Astrocyte of the cerebellum (primary cell): ENCODE results near the gene RAET1G.
A peak's percentile ranks its signal among the peaks of the same experiment; 100 is the strongest.
"Not testable (repeated sequence)": the region's sequence is repeated elsewhere in the genome, so short reads cannot be mapped to it uniquely, and the experiment has no call there.

Experiments
- DNase-seq: peaks from one replicate; pipeline ENCODE4 v3.0.0-alpha.2; 2011; ENCODE audit warnings: low read depth
- H3K4me3 ChIP-seq: 2 replicates; pipeline ENCODE4 v1.5.1; 2011; ENCODE audit warnings: mild to moderate bottlenecking, low read depth, low read length, moderate library complexity
- CTCF ChIP-seq: IDR thresholded peaks from 2 replicates; pipeline ENCODE4 v1.5.1; 2012; ENCODE audit warnings: low read length, low read depth, moderate library complexity, mild to moderate bottlenecking; ENCODE audit errors: missing control alignments
- in situ Hi-C: cut with HindIII; loops from 2 replicates; pipeline ENCODE4 v1.10.0; 2017; ENCODE audit warnings: low sequenced_read_pairs

The RAET1G gene

GRCh38 chr6:149922642-149923326 lies at the start of gene RAET1G:
RAET1G (minus strand) TSS chr6:149923121; CDS start chr6:149923010, 111 bp downstream.
- no peak for TF ChIP-seq CTCF
- H3K4me3 ChIP-seq = peak within 1 kb of the TSS; percentile 57
- DNase-seq = peak; percentile 86
- in situ Hi-C loops = no loop called here

- no peak for TF ChIP-seq CTCF
- H3K4me3 ChIP-seq = no peak overlapping the region
- DNase-seq = no peak
- in situ Hi-C loops = no loop called here
Measured at GRCh38 chr6:149969635-149970034, 46.7 kb upstream of the RAET1G start.

- DNase-seq, H3K4me3 ChIP-seq, in situ Hi-C loops: not testable (repeated sequence)
Measured at GRCh38 chr6:149968909-149969308, 46.0 kb upstream of the RAET1G start.

- H3K4me3 ChIP-seq, in situ Hi-C loops, DNase-seq: not testable (repeated sequence)
Measured at GRCh38 chr6:149967999-149968398, 45.1 kb upstream of the RAET1G start.

- in situ Hi-C loops = no loop called here
- TF ChIP-seq CTCF = no peak
Measured at GRCh38 chr6:149967591-149967990, 44.7 kb upstream of the RAET1G start.

GRCh38 chr6:149966319-149966718 lies 43.4 kb upstream of the RAET1G start:
- in situ Hi-C loops, H3K4me3 ChIP-seq, DNase-seq: not testable (repeated sequence)

More at GRCh38 chr6:149967591-149967990, 44.7 kb upstream of the RAET1G start:
- H3K4me3 ChIP-seq = no peak overlapping the region
- no peak for DNase-seq

GRCh38 chr6:149965194-149966020 lies 42.5 kb upstream of the RAET1G start:
- no peak for TF ChIP-seq CTCF
- H3K4me3 ChIP-seq = peak overlapping the region; percentile 35
- no peak for DNase-seq
- in situ Hi-C loops = no loop called here
